Gastrocnemius medialis (tissue), 4 donors: ENCODE results near the gene DENND1A. TPM values are rescaled to one million over a fixed set of nuclear protein-coding genes. Genes with fewer than 3 reads are reported as not detected.

Experiments used
- ATAC-seq, 2 donors: fragments of 150-250 bp; one replicate each; pipeline ENCODE4 v1.9.1; 2016
- DNase-seq, 2 donors: peaks; one replicate each; pipeline ENCODE4 v3.0.0-alpha.2; 2019
- H3K27ac ChIP-seq, 4 donors: fragments of 200-600 bp; sonication (generic); 1 replicate in 1 of 4; 2 replicates in 3 of 4; pipeline ENCODE4 v1.5.1; 2016 to 2018; ENCODE audit warnings: mild to moderate bottlenecking in 2 of 4, moderate library complexity in 1 of 4
- H3K27me3 ChIP-seq, 3 donors: fragments of 200-600 bp; sonication (generic) in 2 of 3; 1 replicate in 1 of 3; 2 replicates in 2 of 3; pipeline versions ENCODE4 v1.5.1 to v1.6.0; 2016 to 2019; ENCODE audit warnings: mild to moderate bottlenecking in 1 of 3, moderate library complexity in 1 of 3
- H3K36me3 ChIP-seq, 2 donors: fragments of 200-600 bp; sonication (generic) in 1 of 2; one replicate each; pipeline ENCODE4 v1.5.1; 2017 to 2018
- H3K4me1 ChIP-seq, 2 donors: fragments of 200-600 bp; sonication (generic) in 1 of 2; one replicate each; pipeline ENCODE4 v1.5.1; 2016 to 2017; ENCODE audit warnings: mild to moderate bottlenecking in 2 of 2
- H3K4me3 ChIP-seq, 4 donors: fragments of 200-600 bp; sonication (generic) in 3 of 4; 1 replicate in 1 of 4; 2 replicates in 3 of 4; pipeline ENCODE4 v1.5.1; 2016 to 2019; ENCODE audit warnings: mild to moderate bottlenecking in 2 of 4
- H3K9me3 ChIP-seq, 3 donors: fragments of 200-600 bp; sonication (generic) in 2 of 3; 1 replicate in 1 of 3; 2 replicates in 2 of 3; pipeline ENCODE4 v1.5.1; 2016 to 2019
- POLR2A ChIP-seq, 2 donors: fragments of 450-650 bp; IDR thresholded peaks; one replicate each; pipeline ENCODE4 v1.6.1; 2017; ENCODE audit warnings: antibody characterized with exemption in 2 of 2, mild to moderate bottlenecking in 2 of 2, moderate library complexity in 2 of 2
- in situ Hi-C, 4 donors: fragments of 200-750 bp; cut with MboI; loops; one replicate each; pipeline versions ENCODE4 v1.15.0 to v1.8.0; 2017; ENCODE audit warnings: low sequenced_read_pairs in 4 of 4
- intact Hi-C: fragments of 100-400 bp; cut with DNase I; formaldehyde crosslinking; loops from one replicate; pipeline ENCODE4 v1.15.1; 2023; ENCODE audit warnings: low total_unique reads
- total RNA-seq, 4 donors: library from RNA; depleted of rRNA; stranded (reverse); fragments of >200 nt; gene quantifications; one replicate each; pipeline versions ENCODE4 v1.1.0 to v1.2.3, GENCODE V29; 2016
- TF ChIP-seq, protein P1 (sequence below), 5 experiments: fragments of 450-650 bp in 3 of 5; fragments of 200-600 bp in 2 of 5; sonication (generic) in 2 of 5; IDR thresholded peaks in 4 of 5; conservative IDR thresholded peaks in 1 of 5; 1 replicate in 4 of 5; 2 replicates in 1 of 5; pipeline ENCODE4 v1.5.1; 2016 to 2019; ENCODE audit warnings: antibody characterized with exemption in 5 of 5, mild to moderate bottlenecking in 3 of 5, moderate library complexity in 3 of 5

Gene DENND1A
- total RNA-seq, 4 donors from 2014 or later = 14.1 to 24.6 (median 16.4) TPM

DNA sequence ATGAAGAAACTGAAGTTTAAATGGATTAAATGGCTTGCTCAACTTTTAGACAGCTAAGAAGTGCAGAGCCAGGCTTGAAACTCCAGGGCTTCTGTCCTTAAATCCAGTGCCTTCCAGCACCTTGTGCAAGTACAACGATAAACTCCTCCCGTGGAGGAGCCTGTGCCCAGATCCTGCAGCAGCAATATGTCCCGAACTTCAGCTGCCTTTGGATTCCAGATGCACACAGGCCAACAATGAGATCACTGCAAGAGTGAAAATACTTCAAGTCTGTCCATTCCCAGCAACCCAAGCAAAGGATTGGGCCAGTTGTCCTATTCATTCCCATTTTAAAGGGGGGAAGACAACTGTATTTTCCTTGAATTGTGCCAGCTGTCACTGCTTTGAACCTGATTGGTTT is 374.3 kb downstream of the DENND1A start:
- TF ChIP-seq, protein P1, sequence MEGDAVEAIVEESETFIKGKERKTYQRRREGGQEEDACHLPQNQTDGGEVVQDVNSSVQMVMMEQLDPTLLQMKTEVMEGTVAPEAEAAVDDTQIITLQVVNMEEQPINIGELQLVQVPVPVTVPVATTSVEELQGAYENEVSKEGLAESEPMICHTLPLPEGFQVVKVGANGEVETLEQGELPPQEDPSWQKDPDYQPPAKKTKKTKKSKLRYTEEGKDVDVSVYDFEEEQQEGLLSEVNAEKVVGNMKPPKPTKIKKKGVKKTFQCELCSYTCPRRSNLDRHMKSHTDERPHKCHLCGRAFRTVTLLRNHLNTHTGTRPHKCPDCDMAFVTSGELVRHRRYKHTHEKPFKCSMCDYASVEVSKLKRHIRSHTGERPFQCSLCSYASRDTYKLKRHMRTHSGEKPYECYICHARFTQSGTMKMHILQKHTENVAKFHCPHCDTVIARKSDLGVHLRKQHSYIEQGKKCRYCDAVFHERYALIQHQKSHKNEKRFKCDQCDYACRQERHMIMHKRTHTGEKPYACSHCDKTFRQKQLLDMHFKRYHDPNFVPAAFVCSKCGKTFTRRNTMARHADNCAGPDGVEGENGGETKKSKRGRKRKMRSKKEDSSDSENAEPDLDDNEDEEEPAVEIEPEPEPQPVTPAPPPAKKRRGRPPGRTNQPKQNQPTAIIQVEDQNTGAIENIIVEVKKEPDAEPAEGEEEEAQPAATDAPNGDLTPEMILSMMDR (IDR thresholded peaks at IDR 0.05 in 4 of 5, conservative IDR thresholded peaks at IDR 0.05 in 1 of 5) = no peak
- TF ChIP-seq POLR2A (IDR thresholded peaks at IDR 0.05) = no peak
- H3K27ac ChIP-seq = no peak overlapping the region
- H3K4me3 ChIP-seq = no peak overlapping the region
- H3K4me1 ChIP-seq = no peaks in the 10 kb centered on the region
- peaks cover 0 to 21% of the 10 kb centered on the region in 2 donors for H3K36me3 ChIP-seq
- no peaks in the 10 kb centered on the region for H3K9me3 ChIP-seq
- DNase-seq = no peak
- in situ Hi-C loops = no loop called here
- intact Hi-C loops = loop anchor here (10.0 kb wide), 1 partner anchor 319 kb away; no protein-coding TSS in a partner anchor
- H3K27me3 ChIP-seq = no peaks in the 10 kb centered on the region
- ATAC-seq = peak in 1 of 2 donors; percentile 33

DNA sequence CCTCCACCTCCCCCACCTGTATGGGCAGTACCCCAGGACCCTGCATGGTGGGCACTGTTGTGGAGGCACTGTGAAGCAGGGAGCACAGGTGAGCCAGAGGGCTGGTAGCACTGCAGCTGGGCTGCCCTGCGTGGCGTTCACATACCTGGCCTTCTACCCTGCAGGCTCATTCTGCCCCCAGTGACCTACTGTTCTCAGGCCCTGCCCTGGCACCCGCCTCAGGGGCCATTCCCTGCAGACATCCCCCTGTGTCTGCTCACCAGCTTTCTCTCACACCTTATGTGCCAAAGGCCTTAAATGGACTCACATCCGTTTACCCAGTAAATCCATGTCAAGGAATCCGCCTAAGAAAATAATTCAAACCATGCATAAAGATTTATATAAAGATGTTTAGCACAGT is 377.4 kb downstream of the DENND1A start:
- no peaks in the 10 kb centered on the region for H3K4me1 ChIP-seq
- H3K27ac ChIP-seq = no peak overlapping the region
- H3K27me3 ChIP-seq = no peaks in the 10 kb centered on the region
- H3K4me3 ChIP-seq = no peak overlapping the region
- H3K9me3 ChIP-seq = no peaks in the 10 kb centered on the region
- in situ Hi-C loops (no loop called here), intact Hi-C loops (loop anchor here (10.0 kb wide), 1 partner anchor 322 kb away; no protein-coding TSS in a partner anchor)
- H3K36me3 ChIP-seq = peaks cover 0 to 18% of the 10 kb centered on the region in 2 donors
- TF ChIP-seq, protein P1 (IDR thresholded peaks at IDR 0.05 in 4 of 5, conservative IDR thresholded peaks at IDR 0.05 in 1 of 5) = no peak
- TF ChIP-seq POLR2A (IDR thresholded peaks at IDR 0.05) = no peak
- DNase-seq (no peak), ATAC-seq (no peak)

DNA sequence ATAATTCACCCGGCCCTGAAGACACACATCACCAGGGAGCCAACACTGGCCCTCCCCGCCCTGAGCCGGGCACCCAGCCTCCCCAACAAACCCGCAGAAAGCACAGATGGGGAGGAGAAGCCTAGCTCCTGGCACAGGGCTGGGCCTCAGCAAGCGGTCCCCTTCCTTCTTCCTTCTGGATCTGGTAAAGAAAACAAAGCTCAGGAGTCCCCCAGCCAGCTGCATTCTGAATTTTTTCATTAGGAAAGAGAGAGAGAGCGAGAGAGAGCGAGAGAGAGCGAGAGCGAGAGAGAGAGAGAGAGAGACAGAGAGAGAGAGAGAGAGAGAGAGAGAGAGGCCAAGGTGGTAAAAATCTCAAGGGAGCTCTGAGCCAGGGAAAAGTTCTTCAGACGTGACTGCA is 378.2 kb downstream of the DENND1A start:
- peaks cover 0 to 10% of the 10 kb centered on the region in 2 donors for H3K36me3 ChIP-seq
- no peak overlapping the region for H3K27ac ChIP-seq
- in situ Hi-C loops = no loop called here
- no peaks in the 10 kb centered on the region for H3K9me3 ChIP-seq
- TF ChIP-seq, protein P1 (IDR thresholded peaks at IDR 0.05 in 4 of 5, conservative IDR thresholded peaks at IDR 0.05 in 1 of 5) = no peak
- TF ChIP-seq POLR2A (IDR thresholded peaks at IDR 0.05) = no peak
- H3K4me3 ChIP-seq = no peak overlapping the region
- ATAC-seq (no peak), DNase-seq (no peak)
- intact Hi-C loops = loop anchor here (10.0 kb wide), 1 partner anchor 323 kb away; no protein-coding TSS in a partner anchor
- H3K4me1 ChIP-seq = no peaks in the 10 kb centered on the region
- no peaks in the 10 kb centered on the region for H3K27me3 ChIP-seq

DNA sequence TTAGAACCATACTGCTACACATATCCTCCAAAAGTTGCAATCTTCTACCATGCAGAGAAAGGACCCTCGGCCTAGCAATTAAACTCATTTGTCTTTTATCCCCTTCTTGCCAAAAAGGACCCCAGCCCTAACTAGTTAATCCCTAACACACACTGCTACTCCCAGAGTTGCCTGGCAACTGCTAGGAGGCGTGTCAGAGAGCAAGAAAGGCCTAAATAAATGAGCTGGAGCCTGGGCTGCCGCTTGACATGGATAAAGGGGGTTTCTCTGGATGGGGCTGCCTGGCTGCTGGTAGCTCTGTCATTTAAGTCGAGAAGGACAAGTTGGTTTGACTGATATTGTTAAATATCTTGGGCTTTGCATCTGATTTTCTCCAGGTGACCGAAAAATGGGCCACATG is 379.1 kb downstream of the DENND1A start:
- DNase-seq (no peak), ATAC-seq (no peak)
- TF ChIP-seq POLR2A (IDR thresholded peaks at IDR 0.05) = no peak
- TF ChIP-seq, protein P1 (IDR thresholded peaks at IDR 0.05 in 4 of 5, conservative IDR thresholded peaks at IDR 0.05 in 1 of 5) = no peak
- Histone ChIP-seq H3K27ac (no peak overlapping the region), H3K36me3 (peaks cover 0 to under 1% of the 10 kb centered on the region in 2 donors), H3K4me3 (no peak overlapping the region), H3K9me3 (no peaks in the 10 kb centered on the region), H3K27me3 (no peaks in the 10 kb centered on the region), H3K4me1 (no peaks in the 10 kb centered on the region)
- in situ Hi-C loops = no loop called here
- intact Hi-C loops = loop anchor here (10.0 kb wide), 1 partner anchor 324 kb away; no protein-coding TSS in a partner anchor

DNA sequence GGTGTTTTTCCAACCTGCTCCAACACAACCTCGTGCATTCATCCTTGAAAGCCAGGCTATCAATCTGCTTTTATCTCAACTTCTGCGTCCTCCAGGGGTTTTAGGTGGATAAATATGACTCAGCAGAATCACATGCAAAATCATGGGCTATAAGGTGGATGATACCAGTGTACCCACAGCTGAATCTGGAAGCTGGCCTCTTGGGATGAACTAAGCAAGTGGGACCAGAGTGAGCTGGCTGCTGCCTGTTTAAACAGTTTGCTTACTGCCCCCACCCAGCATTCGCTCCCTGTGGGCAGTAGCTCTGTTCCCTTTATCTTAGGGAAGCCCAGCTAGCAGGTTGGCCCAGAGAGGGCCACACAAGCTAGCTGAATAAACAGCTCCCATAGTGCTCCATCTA is 379.9 kb downstream of the DENND1A start:
- intact Hi-C loops = loop anchor here (10.0 kb wide), 1 partner anchor 325 kb away; no protein-coding TSS in a partner anchor
- H3K9me3 ChIP-seq = no peaks in the 10 kb centered on the region
- DNase-seq (no peak), ATAC-seq (no peak)
- in situ Hi-C loops = no loop called here
- H3K27me3 ChIP-seq = no peaks in the 10 kb centered on the region
- no peak for TF ChIP-seq POLR2A (IDR thresholded peaks at IDR 0.05)
- no peaks in the 10 kb centered on the region for H3K36me3 ChIP-seq
- H3K4me1 ChIP-seq = no peaks in the 10 kb centered on the region
- no peak overlapping the region for H3K4me3 ChIP-seq
- no peak overlapping the region for H3K27ac ChIP-seq
